Trophoblast cell (in vitro differentiated cells and primary cell): ENCODE measurements around the gene EEF1G.

Experiments used
- DNase-seq, 2 donors: peaks; one replicate each; pipeline ENCODE4 v3.0.0-alpha.2; 2016
- H2AFZ ChIP-seq: 2 replicates; pipeline ENCODE4 v1.6.1; 2013; ENCODE audit warnings: low read length, moderate library complexity, mild to moderate bottlenecking; ENCODE audit not compliant: insufficient read depth, poor library complexity
- H2AK5ac ChIP-seq: 2 replicates; pipeline ENCODE4 v1.6.1; 2013; ENCODE audit warnings: mild to moderate bottlenecking, low read length
- H2BK120ac ChIP-seq: 2 replicates; pipeline ENCODE4 v1.6.1; 2013; ENCODE audit warnings: low read length, mild to moderate bottlenecking, moderate library complexity; ENCODE audit not compliant: insufficient read depth, poor library complexity
- H2BK12ac ChIP-seq: 2 replicates; pipeline ENCODE4 v1.6.1; 2013; ENCODE audit warnings: mild to moderate bottlenecking, low read length, moderate library complexity
- H2BK5ac ChIP-seq: 2 replicates; pipeline ENCODE4 v1.6.1; 2013; ENCODE audit warnings: low read length, low read depth, moderate library complexity, mild to moderate bottlenecking; ENCODE audit not compliant: poor library complexity
- H3K14ac ChIP-seq: 2 replicates; pipeline ENCODE4 v1.6.1; 2013; ENCODE audit warnings: mild to moderate bottlenecking, low read length
- H3K18ac ChIP-seq: 2 replicates; pipeline ENCODE4 v1.6.1; 2013; ENCODE audit warnings: mild to moderate bottlenecking, low read length
- H3K23ac ChIP-seq: 2 replicates; pipeline ENCODE4 v1.6.1; 2013; ENCODE audit warnings: low read length
- H3K27ac ChIP-seq: 2 replicates; pipeline ENCODE4 v1.5.1; 2013; ENCODE audit warnings: low read depth, mild to moderate bottlenecking, inconsistent platforms, low read length, moderate library complexity
- H3K27me3 ChIP-seq: 2 replicates; pipeline ENCODE4 v1.6.1; 2013; ENCODE audit warnings: inconsistent platforms, mild to moderate bottlenecking, low read length, moderate library complexity; ENCODE audit not compliant: insufficient read depth
- H3K36me3 ChIP-seq, 2 experiments: 1 replicate in 1 of 2; 2 replicates in 1 of 2; pipeline ENCODE4 v1.6.1; 2013; ENCODE audit warnings: low read length in 2 of 2, mild to moderate bottlenecking in 2 of 2, moderate library complexity in 1 of 2; ENCODE audit not compliant: insufficient read depth in 2 of 2, control insufficient read depth in 1 of 2
- H3K4ac ChIP-seq: 2 replicates; pipeline ENCODE4 v1.6.1; 2013; ENCODE audit warnings: low read depth, mild to moderate bottlenecking, low read length, moderate library complexity
- H3K4me1 ChIP-seq, 2 experiments: 1 replicate in 1 of 2; 2 replicates in 1 of 2; pipeline ENCODE4 v1.6.1; 2013; ENCODE audit warnings: low read length in 2 of 2, mild to moderate bottlenecking in 2 of 2, moderate library complexity in 1 of 2; ENCODE audit not compliant: insufficient read depth in 2 of 2, control insufficient read depth in 1 of 2
- H3K4me2 ChIP-seq: 2 replicates; pipeline ENCODE4 v1.6.1; 2013; ENCODE audit warnings: inconsistent platforms, mild to moderate bottlenecking, low read length, moderate library complexity
- H3K4me3 ChIP-seq: 2 replicates; pipeline ENCODE4 v1.5.1; 2013; ENCODE audit warnings: mild to moderate bottlenecking, low read depth, low read length, inconsistent platforms
- H3K79me1 ChIP-seq: one replicate; pipeline ENCODE4 v1.6.1; 2013; ENCODE audit warnings: low read length
- H3K79me2 ChIP-seq: 2 replicates; pipeline ENCODE4 v1.6.1; 2013; ENCODE audit warnings: low read length, mild to moderate bottlenecking; ENCODE audit not compliant: control insufficient read depth, insufficient read depth, poor library complexity
- H3K9ac ChIP-seq: 2 replicates; pipeline ENCODE4 v1.6.1; 2013; ENCODE audit warnings: mild to moderate bottlenecking, low read length
- H3K9me3 ChIP-seq: 2 replicates; pipeline ENCODE4 v1.6.1; 2013; ENCODE audit warnings: low read depth, mild to moderate bottlenecking, control low read depth, inconsistent platforms, low read length; ENCODE audit not compliant: insufficient read depth
- H4K12ac ChIP-seq: 2 replicates; pipeline ENCODE4 v1.6.1; 2013; ENCODE audit warnings: low read depth, mild to moderate bottlenecking, low read length, moderate library complexity
- H4K8ac ChIP-seq: 2 replicates; pipeline ENCODE4 v1.6.1; 2013; ENCODE audit warnings: low read depth, mild to moderate bottlenecking, low read length, moderate library complexity
- H4K91ac ChIP-seq: one replicate; pipeline ENCODE4 v1.6.1; 2013; ENCODE audit warnings: low read depth, mild to moderate bottlenecking, low read length, moderate library complexity
- WGBS: extraction: QIAGEN DNeasy Blood & Tissue Kit; methylation state at CpG from one replicate; pipeline ENCODE4 v1.1.7; 2013; ENCODE audit warnings: missing lambda C conversion rate; ENCODE audit not compliant: insufficient read length, insufficient coverage; ENCODE audit errors: extremely low coverage; 5-methylcytosine and 5-hydroxymethylcytosine counted together

EEF1G gene

DNA sequence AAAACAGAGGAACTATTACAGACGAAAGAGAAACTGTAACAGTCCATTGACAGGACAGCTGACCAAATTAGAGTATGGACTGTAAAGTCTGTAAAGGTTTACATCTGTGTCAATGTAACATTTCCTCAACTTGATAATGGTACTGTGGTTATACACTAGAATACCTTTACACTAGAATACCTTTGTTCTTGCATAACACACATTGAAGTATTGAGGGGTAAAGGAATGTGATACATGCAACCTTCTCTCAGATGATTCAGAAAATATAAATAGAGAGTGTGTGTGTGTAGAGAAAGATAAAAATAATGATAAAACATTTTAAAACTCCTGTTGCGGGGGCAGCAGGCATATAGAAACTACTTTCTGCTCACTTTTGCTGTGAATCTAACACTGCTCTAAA, 5.6 kb upstream of the EEF1G start:
- Histone ChIP-seq H3K4me1 (peaks cover 7 to 9% of the 10 kb centered on the region in 2 experiments), H3K79me2 (peaks cover 3% of the 10 kb centered on the region), H3K9me3 (no peaks in the 10 kb centered on the region), H3K79me1 (peaks cover 4% of the 10 kb centered on the region), H4K12ac (no peak overlapping the region), H2BK5ac (no peak overlapping the region), H3K36me3 (peaks cover 32 to 39% of the 10 kb centered on the region in 2 experiments), H3K4ac (no peak overlapping the region), H3K9ac (no peak overlapping the region), H3K4me2 (no peak overlapping the region), H4K91ac (no peak overlapping the region), H2AK5ac (no peak overlapping the region), H2BK120ac (no peak overlapping the region), H3K27ac (no peak overlapping the region), H2AFZ (no peak overlapping the region), H4K8ac (no peak overlapping the region), H3K14ac (no peak overlapping the region), H2BK12ac (no peak overlapping the region), H3K27me3 (no peaks in the 10 kb centered on the region), H3K4me3 (no peak overlapping the region), H3K18ac (no peak overlapping the region), H3K23ac (no peak overlapping the region)
- no peak for DNase-seq
- no CpG with 5 or more reads among the region's 2 CpGs for WGBS

DNA sequence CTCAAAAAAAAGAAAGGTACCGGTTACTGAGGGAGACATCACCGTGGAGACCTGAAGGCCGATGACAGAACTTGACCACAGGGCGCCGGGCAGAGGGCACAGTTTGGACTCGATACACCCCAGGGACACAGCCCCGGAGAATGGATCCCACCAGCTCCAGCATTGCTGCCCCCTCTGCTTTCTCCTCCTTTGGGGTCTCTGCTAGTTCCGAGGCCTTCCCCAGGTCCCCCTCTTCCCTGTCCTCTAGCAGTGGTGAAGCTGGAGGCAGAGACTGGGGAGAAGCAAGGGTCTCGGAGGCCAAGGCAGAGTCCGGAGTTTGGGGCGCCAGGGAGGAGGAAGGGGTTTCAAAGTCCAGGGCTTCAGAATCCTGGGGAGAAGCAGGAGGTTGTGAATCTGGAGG, 4.8 kb upstream of the EEF1G start:
- peaks cover 32 to 39% of the 10 kb centered on the region in 2 experiments for H3K36me3 ChIP-seq
- no peak overlapping the region for H3K27ac ChIP-seq
- H3K4me2 ChIP-seq, result no peak overlapping the region
- H3K27me3 ChIP-seq, result no peaks in the 10 kb centered on the region
- H3K18ac ChIP-seq, result no peak overlapping the region
- no peak overlapping the region for H3K14ac ChIP-seq
- H4K12ac ChIP-seq, result no peak overlapping the region
- H3K23ac ChIP-seq, result no peak overlapping the region
- WGBS, result no CpG with 5 or more reads among the region's 11 CpGs
- no peaks in the 10 kb centered on the region for H3K9me3 ChIP-seq
- H3K4ac ChIP-seq, result no peak overlapping the region
- no peak overlapping the region for H3K4me3 ChIP-seq
- no peak overlapping the region for H2BK120ac ChIP-seq
- DNase-seq, result no peak
- no peak overlapping the region for H2AFZ ChIP-seq
- no peak overlapping the region for H2BK5ac ChIP-seq
- no peak overlapping the region for H3K9ac ChIP-seq
- peaks cover 8% of the 10 kb centered on the region for H3K79me1 ChIP-seq
- no peak overlapping the region for H2AK5ac ChIP-seq
- H4K8ac ChIP-seq, result no peak overlapping the region
- peaks cover 5% of the 10 kb centered on the region for H3K79me2 ChIP-seq
- H2BK12ac ChIP-seq, result no peak overlapping the region
- peaks cover 7 to 9% of the 10 kb centered on the region in 2 experiments for H3K4me1 ChIP-seq
- no peak overlapping the region for H4K91ac ChIP-seq

DNA sequence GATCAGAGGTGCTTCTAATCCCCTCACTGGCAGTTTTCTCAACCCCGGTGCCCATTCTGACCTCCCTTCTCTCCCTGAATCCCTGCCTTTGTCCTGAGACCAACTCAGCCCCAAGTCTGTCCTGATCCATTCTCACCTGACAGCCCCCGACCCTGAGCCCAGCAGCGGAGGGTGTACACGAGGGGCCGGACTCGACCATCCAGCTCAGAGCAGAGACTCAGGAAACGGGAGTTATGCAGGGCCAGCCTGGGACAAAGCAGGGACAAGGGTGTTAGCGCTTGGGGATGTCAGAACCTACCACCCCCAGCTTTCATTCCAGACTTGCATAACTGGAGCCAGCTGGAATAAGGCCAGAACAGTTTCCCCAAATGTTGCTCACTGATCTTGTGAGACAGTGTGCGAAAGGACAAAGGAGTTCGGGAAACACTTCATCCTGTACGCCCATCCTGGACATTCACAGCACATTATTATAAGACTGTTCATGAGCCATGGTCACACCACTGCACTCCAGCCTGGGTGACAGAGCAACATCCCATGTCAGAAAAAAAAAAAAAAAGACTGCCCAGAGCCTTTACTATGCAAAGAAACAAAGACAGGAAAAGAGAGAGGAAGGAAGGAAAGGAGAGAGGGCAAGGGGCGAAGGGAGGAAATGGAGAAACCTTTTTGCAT, 3.5 kb upstream of the EEF1G start:
- Histone ChIP-seq H2BK120ac (no peak overlapping the region), H3K4me1 (peaks cover 11 to 13% of the 10 kb centered on the region in 2 experiments), H4K8ac (no peak overlapping the region), H3K79me1 (peaks cover 12% of the 10 kb centered on the region), H3K27me3 (no peaks in the 10 kb centered on the region), H3K4me2 (no peak overlapping the region), H2AK5ac (no peak overlapping the region), H3K14ac (no peak overlapping the region), H3K36me3 (peaks cover 35 to 42% of the 10 kb centered on the region in 2 experiments), H3K9me3 (no peaks in the 10 kb centered on the region), H2BK5ac (no peak overlapping the region), H3K27ac (no peak overlapping the region), H2BK12ac (no peak overlapping the region), H4K91ac (no peak overlapping the region), H3K4me3 (no peak overlapping the region), H4K12ac (no peak overlapping the region), H3K23ac (no peak overlapping the region), H3K18ac (no peak overlapping the region), H3K79me2 (peaks cover 15% of the 10 kb centered on the region), H2AFZ (no peak overlapping the region), H3K9ac (no peak overlapping the region), H3K4ac (no peak overlapping the region)
- no CpG with 5 or more reads among the region's 12 CpGs for WGBS
- no peak for DNase-seq

DNA sequence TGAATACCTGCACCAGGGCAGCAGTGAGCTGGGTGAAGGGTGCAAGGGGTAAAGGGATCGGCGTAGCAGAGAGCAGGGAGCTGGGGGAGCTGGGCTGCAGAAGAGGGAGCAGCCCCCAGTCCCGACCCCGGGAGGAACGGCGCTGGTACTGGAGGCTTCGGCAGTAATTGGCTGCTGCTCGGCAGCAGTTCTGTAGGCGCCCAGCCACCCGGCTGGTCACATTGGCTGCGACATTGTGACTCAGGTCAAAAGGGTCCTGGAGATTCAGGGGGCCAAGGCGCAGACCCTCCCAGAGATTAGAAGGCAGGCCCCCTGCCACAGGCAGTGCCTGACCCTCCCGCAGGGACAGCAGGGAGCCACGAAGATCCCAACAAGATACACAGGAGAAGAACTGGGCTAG, 2.1 kb upstream of the EEF1G start:
- Histone ChIP-seq H4K8ac (no peak overlapping the region), H3K27ac (no peak overlapping the region), H3K79me2 (peaks cover 15% of the 10 kb centered on the region), H3K9me3 (no peaks in the 10 kb centered on the region), H3K18ac (no peak overlapping the region), H3K79me1 (peaks cover 12% of the 10 kb centered on the region), H4K91ac (no peak overlapping the region), H2BK5ac (no peak overlapping the region), H3K14ac (no peak overlapping the region), H3K4ac (no peak overlapping the region), H3K36me3 (peaks cover 34 to 44% of the 10 kb centered on the region in 2 experiments), H2AFZ (no peak overlapping the region), H3K9ac (no peak overlapping the region), H3K4me2 (no peak overlapping the region), H4K12ac (no peak overlapping the region), H2BK120ac (no peak overlapping the region), H2BK12ac (no peak overlapping the region), H3K4me1 (peaks cover 11 to 13% of the 10 kb centered on the region in 2 experiments), H3K4me3 (no peak overlapping the region), H3K23ac (no peak overlapping the region), H3K27me3 (no peaks in the 10 kb centered on the region), H2AK5ac (no peak overlapping the region)
- WGBS, result no CpG with 5 or more reads among the region's 14 CpGs
- DNase-seq, result no peak
